Gastroesophageal sphincter (tissue), 4 donors: ENCODE data around the gene ZNF580. TPM values are rescaled to one million over a fixed set of nuclear protein-coding genes. Genes with fewer than 3 reads are reported as not detected.

Experiments
- ATAC-seq: fragments of 150-250 bp; one replicate; pipeline ENCODE4 v1.9.1; 2016; ENCODE audit warnings: mild to moderate bottlenecking, moderate library complexity
- H3K27ac ChIP-seq, 4 donors: fragments of 200-600 bp; sonication (generic) in 3 of 4; 1 replicate in 3 of 4; 2 replicates in 1 of 4; pipeline ENCODE4 v1.5.1; 2016 to 2019
- H3K27me3 ChIP-seq: fragments of 200-600 bp; sonication (generic); one replicate; pipeline ENCODE4 v1.5.1; 2019
- H3K36me3 ChIP-seq, 2 donors: fragments of 200-600 bp; sonication (generic); one replicate each; pipeline ENCODE4 v1.5.1; 2019; ENCODE audit warnings: control low read depth in 1 of 2
- H3K4me1 ChIP-seq, 3 donors: fragments of 200-600 bp; sonication (generic); 1 replicate in 2 of 3; 2 replicates in 1 of 3; pipeline ENCODE4 v1.5.1; 2016 to 2019; ENCODE audit warnings: control low read depth in 2 of 3
- H3K4me3 ChIP-seq, 2 donors: fragments of 200-600 bp; sonication (generic); one replicate each; pipeline ENCODE4 v1.5.1; 2019; ENCODE audit warnings: mild to moderate bottlenecking in 1 of 2, moderate library complexity in 1 of 2
- H3K9me3 ChIP-seq, 3 donors: fragments of 200-600 bp; sonication (generic); one replicate each; pipeline ENCODE4 v1.5.1; 2017 to 2019; ENCODE audit warnings: control low read depth in 2 of 3
- CTCF ChIP-seq, 4 experiments: fragments of 200-600 bp in 2 of 4; fragments of 450-650 bp in 2 of 4; sonication (generic) in 1 of 4; IDR thresholded peaks; one replicate each; pipeline ENCODE4 v1.5.1; 2017 to 2019; ENCODE audit warnings: antibody characterized with exemption in 4 of 4, mild to moderate bottlenecking in 2 of 4, moderate library complexity in 2 of 4
- EP300 ChIP-seq: sonication (generic); formaldehyde crosslinking; IDR thresholded peaks from one replicate; pipeline ENCODE4 v1.6.1; 2017; ENCODE audit warnings: antibody characterized with exemption, mild to moderate bottlenecking
- POLR2A ChIP-seq, 2 donors: fragments of 450-650 bp; IDR thresholded peaks; one replicate each; pipeline ENCODE4 v1.6.1; 2017; ENCODE audit warnings: antibody characterized with exemption in 2 of 2, mild to moderate bottlenecking in 2 of 2, moderate library complexity in 1 of 2
- POLR2AphosphoS5 ChIP-seq: sonication (generic); formaldehyde crosslinking; IDR thresholded peaks from one replicate; pipeline ENCODE4 v1.6.1; 2017; ENCODE audit warnings: antibody characterized with exemption
- WGBS, 2 donors: methylation state at CpG; one replicate each; pipeline ENCODE4 v1.1.5; 2018; ENCODE audit warnings: low coverage in 1 of 2; 5-methylcytosine and 5-hydroxymethylcytosine counted together
- total RNA-seq, 4 donors: library from RNA; depleted of rRNA; stranded (reverse); fragments of >200 nt; gene quantifications; one replicate each; pipeline ENCODE4 v1.1.0, GENCODE V29; 2016

The ZNF580 gene
- total RNA-seq, 4 donors from 2014 or later = 28.9 to 44.1 (median 35.2) TPM

- no peak for ATAC-seq
- TF ChIP-seq EP300 = no peak
- TF ChIP-seq POLR2A (IDR thresholded peaks at IDR 0.05) = no peak
- TF ChIP-seq POLR2AphosphoS5 = no peak
- no peak for TF ChIP-seq CTCF (IDR thresholded peaks at IDR 0.05)
- H3K4me1 ChIP-seq = peaks cover 0 to 26% (median 0%) of the 10 kb centered on the region in 3 donors
- H3K27ac ChIP-seq = no peak overlapping the region
- peaks cover 0 to 95% of the 10 kb centered on the region in 2 donors for H3K36me3 ChIP-seq
- no peak overlapping the region for H3K4me3 ChIP-seq
- H3K27me3 ChIP-seq = no peaks in the 10 kb centered on the region
- H3K9me3 ChIP-seq = no peaks in the 10 kb centered on the region
- WGBS, 2 donors = 100% methylated on average over 1 of the region's 12 CpGs; no CpG with 5 or more reads in 1 of the 2 donors
Measured at GRCh38 chr19:55667511-55667910, 26.7 kb downstream of the ZNF580 start.

- no peak overlapping the region for H3K27ac ChIP-seq
- peaks cover 0 to 95% of the 10 kb centered on the region in 2 donors for H3K36me3 ChIP-seq
- no peak for TF ChIP-seq CTCF (IDR thresholded peaks at IDR 0.05)
- no peak for TF ChIP-seq POLR2A (IDR thresholded peaks at IDR 0.05)
- TF ChIP-seq EP300 = no peak
- TF ChIP-seq POLR2AphosphoS5 = no peak
- no peak overlapping the region for H3K4me3 ChIP-seq
- H3K4me1 ChIP-seq = peaks cover 0 to 26% (median 0%) of the 10 kb centered on the region in 3 donors
- WGBS, 2 donors = 67% methylated on average over 1 of the region's 11 CpGs; no CpG with 5 or more reads in 1 of the 2 donors
- no peak for ATAC-seq
- H3K27me3 ChIP-seq = no peaks in the 10 kb centered on the region
- no peaks in the 10 kb centered on the region for H3K9me3 ChIP-seq
Measured at GRCh38 chr19:55667958-55668357, 27.2 kb downstream of the ZNF580 start.

DNA sequence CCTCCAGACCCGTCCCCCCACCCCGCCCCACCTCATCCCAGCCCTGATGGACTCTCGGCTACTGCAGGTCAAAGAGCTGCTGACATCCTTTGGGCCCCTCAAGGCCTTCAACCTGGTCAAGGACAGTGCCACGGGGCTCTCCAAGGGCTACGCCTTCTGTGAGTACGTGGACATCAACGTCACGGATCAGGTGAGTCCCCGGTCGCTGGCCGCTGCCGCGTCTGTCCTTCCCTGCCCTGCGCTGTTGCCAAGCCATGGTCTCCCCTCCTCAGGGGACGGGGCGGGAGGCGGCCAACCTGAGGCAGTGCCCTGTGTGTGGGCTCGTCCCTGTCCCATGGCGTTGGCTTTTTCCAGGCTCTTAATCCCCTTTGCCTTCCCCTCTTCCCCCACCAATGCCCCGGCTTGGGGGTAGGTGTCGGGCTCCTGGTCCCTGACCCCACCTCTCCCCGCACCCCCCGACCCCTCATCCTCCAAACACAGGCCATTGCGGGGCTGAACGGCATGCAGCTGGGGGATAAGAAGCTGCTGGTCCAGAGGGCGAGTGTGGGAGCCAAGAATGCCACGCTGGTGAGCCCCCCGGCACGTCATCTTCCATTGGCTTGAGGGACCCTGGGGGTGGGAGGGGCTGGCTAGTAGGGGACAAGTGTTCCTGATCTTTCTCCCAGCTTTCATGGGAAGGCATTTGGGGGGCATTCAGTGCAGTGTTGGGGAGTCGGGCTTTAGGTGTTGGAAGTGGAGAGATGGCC, 28.0 kb downstream of the ZNF580 start:
- ATAC-seq = no peak
- Histone ChIP-seq H3K4me3 (no peak overlapping the region), H3K36me3 (peaks cover 0 to 94% of the 10 kb centered on the region in 2 donors), H3K9me3 (no peaks in the 10 kb centered on the region), H3K27ac (no peak overlapping the region), H3K27me3 (no peaks in the 10 kb centered on the region), H3K4me1 (peaks cover 0 to 30% (median 0%) of the 10 kb centered on the region in 3 donors)
- WGBS, 2 donors = 80 to 86% methylated on average over 7 to 10 of the region's 30 CpGs
- TF ChIP-seq POLR2A (IDR thresholded peaks at IDR 0.05) (no peak), POLR2AphosphoS5 (no peak), EP300 (no peak), CTCF (IDR thresholded peaks at IDR 0.05) (no peak)

GRCh38 chr19:55669418-55670279, 28.8 kb downstream of the ZNF580 start:
- peaks cover 0 to 39% (median 5%) of the 10 kb centered on the region in 3 donors for H3K4me1 ChIP-seq
- 60% methylated on average over 1 of the region's 43 CpGs; no CpG with 5 or more reads in 1 of the 2 donors for WGBS, 2 donors
- ATAC-seq = no peak

More at GRCh38 chr19:55669418-55670279, 28.8 kb downstream of the ZNF580 start:
- H3K27ac ChIP-seq = no peak overlapping the region
- TF ChIP-seq POLR2A (IDR thresholded peaks at IDR 0.05) (no peak), EP300 (no peak), POLR2AphosphoS5 (no peak), CTCF (IDR thresholded peaks at IDR 0.05) (no peak)
- peaks cover 0 to 91% of the 10 kb centered on the region in 2 donors for H3K36me3 ChIP-seq
- no peak overlapping the region for H3K4me3 ChIP-seq
- no peaks in the 10 kb centered on the region for H3K9me3 ChIP-seq
- no peaks in the 10 kb centered on the region for H3K27me3 ChIP-seq
